ENCODE results near the gene DOCK2.
A peak's percentile ranks its signal among the peaks of the same experiment; 100 is the strongest.

DOCK2 gene

GRCh38 chr5:169848271-169848670 lies 211.2 kb downstream of the DOCK2 start:
- FAIRE-seq: no peak
- no peak for DNase-seq (ENCODE audit: insufficient read length, low spot score)

GRCh38 chr5:169848792-169849191 lies 211.7 kb downstream of the DOCK2 start:
- FAIRE-seq (no peak), DNase-seq (ENCODE audit: insufficient read length, low spot score) (no peak)

DNA sequence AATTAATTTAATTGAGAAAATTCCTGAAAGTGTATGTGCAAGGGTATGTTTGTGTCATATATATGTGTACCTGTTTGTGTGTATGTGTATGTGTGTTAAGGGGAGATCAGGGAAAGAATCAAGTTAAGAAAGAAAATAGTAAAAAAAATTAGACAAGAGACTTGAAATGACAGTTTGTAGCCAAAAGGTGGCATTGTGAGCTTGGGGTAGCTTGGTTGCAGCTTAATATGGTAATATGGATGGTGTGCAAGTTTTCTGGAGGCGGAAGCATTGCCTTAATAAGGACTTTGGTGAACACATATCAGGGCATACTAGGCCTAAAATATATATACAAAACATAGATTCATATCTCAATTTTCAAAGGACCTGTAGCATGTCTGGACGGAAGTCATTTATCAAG lies 213.3 kb downstream of the DOCK2 start:
- DNase-seq (ENCODE audit: insufficient read length, low spot score) (no peak), FAIRE-seq (no peak)

GRCh38 chr5:169851321-169851850 lies 214.3 kb downstream of the DOCK2 start:
- FAIRE-seq (no peak), DNase-seq (ENCODE audit: insufficient read length, low spot score) (no peak)

- no peak for DNase-seq (ENCODE audit: insufficient read length, low spot score)
- no peak for FAIRE-seq
These were observed 219.5 kb downstream of the DOCK2 start for GRCh38 chr5:169856571-169856970.

DNA sequence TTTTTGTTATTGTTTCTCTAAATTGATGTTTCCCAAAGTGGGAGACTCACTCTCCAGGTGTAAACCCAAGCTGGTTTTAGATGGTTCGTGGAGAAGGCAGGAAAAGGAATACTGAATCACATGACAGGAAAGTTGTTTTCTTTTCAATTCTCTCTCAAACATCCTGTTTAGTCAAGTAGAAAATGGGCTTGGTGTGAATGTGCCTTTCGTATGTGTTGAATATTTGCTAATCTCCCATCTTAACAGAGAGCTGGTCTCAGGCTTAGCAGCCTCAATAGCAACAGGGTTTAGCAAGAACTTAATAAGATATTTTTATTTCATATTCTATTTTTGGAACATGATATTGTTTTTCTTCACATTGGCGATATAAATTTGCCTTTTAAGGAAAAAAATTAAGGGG lies 223.5 kb downstream of the DOCK2 start:
- DNase-seq (ENCODE audit: insufficient read length, low spot score): no peak
- FAIRE-seq: peak; percentile 81

GRCh38 chr5:169861433-169861832 lies 224.4 kb downstream of the DOCK2 start:
- no peak for FAIRE-seq
- DNase-seq (ENCODE audit: insufficient read length, low spot score): no peak

DNA sequence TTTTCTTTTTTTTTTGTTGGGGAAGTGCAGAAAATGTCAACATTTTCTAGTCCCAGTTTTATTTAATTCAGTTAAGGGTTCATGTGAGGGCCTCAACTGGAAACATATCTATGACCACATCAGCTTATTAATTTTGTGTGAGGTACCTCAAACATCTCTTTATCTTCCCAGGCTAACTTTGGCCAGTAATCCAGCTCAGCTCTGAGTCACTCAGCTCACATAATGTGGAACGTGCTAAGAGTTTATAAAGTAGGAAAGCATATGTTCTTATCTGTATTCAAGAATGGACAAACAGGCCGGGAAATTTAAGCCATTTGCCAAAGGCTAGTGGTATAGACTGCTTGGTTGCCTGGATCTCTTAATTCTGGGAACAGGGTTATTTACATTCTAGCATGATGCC lies 224.9 kb downstream of the DOCK2 start:
- FAIRE-seq (peak; percentile 4), DNase-seq (ENCODE audit: insufficient read length, low spot score) (no peak)

GRCh38 chr5:169862391-169862811 lies 225.3 kb downstream of the DOCK2 start:
- FAIRE-seq (no peak), DNase-seq (ENCODE audit: insufficient read length, low spot score) (no peak)

DNA sequence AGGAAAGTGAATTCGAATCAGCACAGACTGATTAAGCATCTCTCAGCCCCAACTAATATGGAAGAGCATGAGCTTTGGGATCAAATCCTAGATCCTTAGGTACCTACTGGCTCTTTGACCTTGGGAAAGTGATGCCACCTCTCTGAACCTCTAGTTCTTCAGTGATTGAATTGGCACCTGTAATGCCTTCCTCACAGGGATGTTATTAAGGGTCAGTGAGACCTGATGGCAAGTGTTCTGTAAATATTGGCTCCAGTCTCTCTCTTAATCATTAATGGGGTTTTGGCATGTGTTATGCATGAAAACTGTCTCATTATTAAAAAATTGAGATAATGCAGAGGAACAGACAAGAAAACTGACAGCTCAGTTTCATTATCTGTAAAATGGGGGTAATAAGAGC lies 227.4 kb downstream of the DOCK2 start:
- DNase-seq (ENCODE audit: insufficient read length, low spot score) (no peak), FAIRE-seq (no peak)

GRCh38 chr5:169867347-169867746 lies 230.3 kb downstream of the DOCK2 start:
- no peak for FAIRE-seq
- no peak for DNase-seq (ENCODE audit: insufficient read length, low spot score)

DNA sequence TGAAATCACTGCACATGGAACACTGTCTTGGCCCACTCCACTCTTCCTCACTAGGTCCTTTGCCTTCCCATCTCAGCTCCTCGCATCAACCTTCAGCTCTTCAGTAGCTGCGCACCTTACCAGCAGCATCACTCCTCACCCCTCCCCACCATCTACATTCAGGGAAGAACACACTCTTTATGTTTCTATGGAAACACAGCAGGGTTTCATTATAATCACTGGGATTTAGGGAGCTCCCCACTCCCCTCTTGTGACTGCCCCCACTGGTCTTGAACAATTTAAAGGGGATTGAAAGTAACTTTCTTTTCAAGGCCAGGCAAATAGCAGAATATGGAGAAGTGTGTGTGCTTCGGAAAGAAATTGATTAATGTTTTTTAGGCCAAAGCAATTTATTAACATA lies 232.0 kb downstream of the DOCK2 start:
- no peak for FAIRE-seq

DNA sequence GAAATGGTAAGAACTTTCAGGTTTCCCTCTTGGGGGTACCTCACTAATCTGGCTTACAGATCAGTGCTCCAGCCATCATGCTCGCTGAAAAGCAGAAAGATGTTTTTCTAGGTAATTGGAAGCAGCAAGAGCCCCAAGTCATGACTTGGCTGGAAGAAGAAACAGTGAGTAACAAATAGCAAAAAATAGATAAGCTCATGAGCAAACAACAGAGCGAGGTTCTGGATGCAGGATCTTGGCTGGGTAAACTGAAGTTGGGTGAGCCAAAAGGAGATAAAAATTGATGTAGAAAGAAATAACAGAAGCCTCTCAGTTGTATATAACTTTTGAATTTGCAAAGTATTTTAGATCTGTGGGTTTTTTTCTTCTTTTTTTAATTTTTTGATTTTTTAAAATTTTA lies 233.1 kb downstream of the DOCK2 start:
- DNase-seq (ENCODE audit: insufficient read length, low spot score): no peak
- no peak for FAIRE-seq

More for the DNA sequence above, 232.0 kb downstream of the DOCK2 start:
- no peak for DNase-seq (ENCODE audit: insufficient read length, low spot score)

- FAIRE-seq (no peak), DNase-seq (ENCODE audit: insufficient read length, low spot score) (no peak)
These were observed 234.9 kb downstream of the DOCK2 start for GRCh38 chr5:169871826-169872490.

DNA sequence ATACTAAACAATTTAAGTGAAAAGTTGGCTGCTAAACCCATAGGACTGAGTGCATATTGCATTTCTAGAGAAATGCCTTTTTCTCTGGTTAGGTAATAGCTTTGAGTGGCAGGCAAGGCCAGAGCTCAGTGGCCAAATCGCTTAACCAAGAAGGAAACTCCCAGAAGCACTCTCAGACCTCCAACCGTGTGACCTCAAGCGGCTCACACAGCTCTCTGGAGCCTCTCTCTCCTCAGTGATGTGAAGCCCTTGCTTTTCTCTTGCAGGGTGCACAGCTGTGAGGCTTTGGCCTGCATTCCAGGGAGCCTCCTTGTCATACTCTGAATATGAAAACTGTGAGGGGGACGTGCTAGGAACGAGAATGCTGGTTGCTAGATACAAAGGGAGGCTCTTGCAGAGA lies 236.6 kb downstream of the DOCK2 start:
- FAIRE-seq: no peak
- DNase-seq (ENCODE audit: insufficient read length, low spot score): no peak

GRCh38 chr5:169874621-169875020 lies 237.5 kb downstream of the DOCK2 start:
- no peak for DNase-seq (ENCODE audit: insufficient read length, low spot score)

DNA sequence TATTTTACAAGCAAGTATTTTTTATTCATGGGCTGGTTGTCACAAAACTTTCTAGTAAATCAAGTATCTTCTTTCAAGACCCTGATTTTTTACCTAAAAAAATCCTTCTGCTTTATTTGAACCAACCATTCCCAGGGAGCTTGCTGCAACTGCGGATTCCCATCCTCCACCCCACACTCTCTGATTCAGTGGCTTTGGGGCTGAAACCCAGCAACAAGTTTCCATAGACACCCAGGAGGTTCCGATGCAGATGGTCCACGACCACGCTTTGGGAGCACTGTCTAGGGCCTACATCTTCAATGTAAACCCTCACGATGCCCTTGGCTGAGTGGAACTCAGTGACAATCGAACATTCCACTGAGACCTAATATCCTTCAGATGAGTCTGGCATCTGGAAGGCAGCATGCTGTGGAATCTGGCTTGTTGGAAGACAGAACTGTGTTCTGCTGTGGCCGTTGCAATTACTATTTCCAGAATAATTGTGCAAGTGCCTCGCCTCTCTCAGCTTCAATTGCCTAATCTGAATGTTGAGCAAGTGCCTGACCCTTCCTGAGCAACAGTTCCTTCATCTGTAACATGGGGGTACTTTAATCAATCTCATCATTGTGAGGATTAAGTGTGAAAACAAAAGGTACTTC lies 238.1 kb downstream of the DOCK2 start:
- DNase-seq (ENCODE audit: insufficient read length, low spot score) (no peak), FAIRE-seq (no peak)

More at GRCh38 chr5:169874621-169875020, 237.5 kb downstream of the DOCK2 start:
- no peak for FAIRE-seq

DNA sequence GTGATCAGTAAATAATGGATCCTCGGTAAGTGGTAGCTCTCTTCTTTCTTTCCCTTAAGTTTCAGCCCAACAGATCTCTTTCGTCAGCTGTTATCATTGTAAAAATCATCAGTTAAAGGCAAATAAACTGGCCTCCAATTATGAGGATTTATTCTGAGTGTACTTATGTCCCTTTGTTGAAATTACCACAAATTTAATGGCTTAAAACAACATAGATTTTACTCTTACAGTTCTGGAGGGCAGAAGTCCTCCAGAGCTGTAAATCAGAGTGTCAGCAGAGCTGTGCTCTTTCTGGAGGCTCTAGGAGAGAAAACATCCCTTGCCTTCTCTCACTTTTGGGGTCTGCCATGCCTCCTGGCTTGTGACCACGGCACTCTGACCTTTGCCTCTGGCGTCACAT lies 238.7 kb downstream of the DOCK2 start:
- no peak for DNase-seq (ENCODE audit: insufficient read length, low spot score)
- no peak for FAIRE-seq

GRCh38 chr5:169876386-169876785 lies 239.3 kb downstream of the DOCK2 start:
- DNase-seq (ENCODE audit: insufficient read length, low spot score) (no peak), FAIRE-seq (no peak)

- peak; percentile 9 for DNase-seq (ENCODE audit: insufficient read length, low spot score)
- FAIRE-seq: peak; percentile 51
These were observed 243.1 kb downstream of the DOCK2 start for GRCh38 chr5:169880012-169880663.

DNA sequence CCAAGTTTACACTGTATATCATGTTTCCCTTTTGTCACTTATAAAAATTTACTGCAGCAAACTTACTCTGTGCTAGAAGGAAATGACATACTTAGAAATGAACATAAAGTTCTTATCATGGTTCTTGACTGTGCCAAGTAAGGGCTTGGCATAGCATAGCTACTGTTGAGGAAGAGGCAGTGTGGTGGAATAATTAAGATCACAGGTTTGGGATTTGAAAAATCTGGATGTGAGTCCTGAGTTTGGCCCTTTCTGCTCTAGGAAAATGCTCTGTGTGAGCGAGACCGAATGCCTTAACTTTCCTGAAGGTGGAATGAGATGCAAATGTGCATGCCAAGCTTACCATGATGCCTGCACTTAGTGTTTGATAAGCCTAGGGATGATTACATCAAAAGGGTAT lies 243.7 kb downstream of the DOCK2 start:
- FAIRE-seq: no peak
- DNase-seq (ENCODE audit: insufficient read length, low spot score): no peak

Data from GM19239 (cell line).